ENCODE data around the gene ZNF552.
"Not testable (repeated sequence)": the region's sequence is repeated elsewhere in the genome, so short reads cannot be mapped to it uniquely, and the experiment has no call there.

ZNF552 gene

GRCh38 chr19:57814505-57815246, at the start of gene ZNF552:
TSS of gene ZNF552 (minus strand) at chr19:57814913. CDS start at chr19:57814743, 170 bp downstream.
- DNase-seq (ENCODE audit: low read depth, low spot score), result peak; percentile 95

DNA sequence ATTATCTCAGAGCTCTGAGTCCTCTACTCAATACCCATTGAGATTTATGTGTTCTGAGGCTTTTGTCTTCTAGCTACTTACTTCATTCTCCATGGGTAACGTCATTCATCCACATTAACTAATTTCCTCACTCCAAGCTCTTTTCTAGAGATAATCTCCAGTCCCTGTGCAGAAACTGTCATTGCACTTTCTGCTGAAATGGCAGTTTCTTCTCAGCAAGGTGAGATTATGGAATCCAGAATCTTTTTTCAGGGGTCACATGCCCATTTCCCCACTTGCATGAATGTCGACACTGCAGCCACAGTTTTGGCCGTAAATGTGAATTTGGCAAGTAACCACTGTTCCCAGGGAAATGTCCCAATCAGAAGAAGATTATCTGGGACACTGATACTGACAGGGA, 47.6 kb upstream of the ZNF552 start:
- not testable (repeated sequence) for DNase-seq (ENCODE audit: low read depth, low spot score)

DNA sequence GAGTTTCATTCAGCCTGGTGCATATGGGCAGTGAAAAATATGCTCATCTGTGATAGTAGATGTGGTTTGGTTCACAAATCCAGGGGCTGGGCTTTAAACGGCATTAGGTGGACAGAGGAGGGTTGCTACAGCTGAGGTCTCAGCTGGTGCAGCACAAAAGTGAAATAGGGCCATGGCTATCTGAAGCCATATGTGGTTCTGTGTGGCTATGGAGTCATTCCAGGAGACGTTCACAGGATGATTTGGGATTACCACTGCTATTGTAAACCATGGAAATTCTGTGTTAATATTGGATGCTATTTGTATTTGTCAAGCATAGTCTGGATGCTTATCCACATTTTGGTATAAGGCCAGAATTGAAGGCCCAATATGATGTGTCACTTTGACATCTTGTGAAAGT, 39.4 kb upstream of the ZNF552 start:
- DNase-seq (ENCODE audit: low read depth, low spot score), result not testable (repeated sequence)

DNA sequence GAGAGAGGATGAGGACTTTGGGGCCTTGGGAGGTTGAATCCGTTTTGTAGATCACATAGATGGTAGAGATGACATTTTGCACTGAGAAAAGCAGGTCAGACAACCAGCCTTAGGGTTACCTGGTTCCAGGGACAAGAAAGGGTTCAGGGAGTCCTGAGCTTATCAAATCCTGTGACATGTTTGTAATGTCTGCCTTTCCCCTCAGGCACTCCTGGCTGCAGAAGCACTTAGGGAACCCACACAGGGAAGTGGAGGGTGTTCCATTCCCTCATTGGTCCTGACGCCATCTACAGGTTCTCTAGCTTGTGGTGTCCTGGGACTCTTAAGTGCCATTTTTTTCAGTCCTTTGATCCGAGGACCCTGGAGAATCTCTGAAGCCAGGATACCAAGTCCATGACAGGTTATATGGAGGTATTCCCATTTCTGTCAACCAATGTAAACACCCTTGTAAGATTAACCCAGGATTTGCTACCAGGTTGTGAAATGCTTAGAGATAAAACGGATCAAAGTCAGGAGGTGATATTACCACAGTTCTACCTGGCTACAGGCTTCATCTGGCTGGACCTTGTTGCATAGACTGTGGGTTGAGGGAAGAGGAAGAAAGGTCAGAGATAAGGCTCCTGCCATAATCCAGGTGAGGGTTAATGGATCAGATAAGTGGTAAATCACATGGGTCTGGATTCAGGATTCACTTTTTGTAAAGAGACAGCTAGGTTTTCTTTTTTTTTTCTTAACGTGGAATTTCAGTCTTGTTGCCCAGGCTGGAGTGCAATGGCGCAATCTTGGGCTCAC, 37.3 kb upstream of the ZNF552 start:
- not testable (repeated sequence) for DNase-seq (ENCODE audit: low read depth, low spot score)

DNA sequence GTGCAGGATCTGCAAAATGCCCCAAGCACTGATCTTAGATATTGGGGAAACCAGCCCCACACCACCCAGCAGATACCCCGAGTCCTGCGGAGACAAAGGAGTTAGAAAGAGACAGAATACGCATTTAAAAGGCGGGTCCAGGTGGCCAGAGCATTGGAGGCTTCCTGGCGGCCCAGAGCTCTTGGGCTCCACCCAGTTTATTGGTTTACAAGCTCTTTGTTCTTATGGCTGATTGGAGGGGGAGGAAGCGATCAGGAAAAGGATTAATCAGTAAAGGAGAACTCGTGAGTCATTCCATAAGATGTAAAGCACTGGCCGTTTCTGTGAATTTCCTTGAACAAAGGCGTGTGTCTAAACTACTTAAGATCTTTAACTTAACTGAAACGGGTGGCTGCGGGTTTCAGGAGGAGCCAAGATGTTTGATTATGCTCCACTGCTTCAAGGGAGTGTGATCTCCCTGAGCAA, 35.9 kb upstream of the ZNF552 start:
- DNase-seq (ENCODE audit: low read depth, low spot score), result peak; percentile 61

DNA sequence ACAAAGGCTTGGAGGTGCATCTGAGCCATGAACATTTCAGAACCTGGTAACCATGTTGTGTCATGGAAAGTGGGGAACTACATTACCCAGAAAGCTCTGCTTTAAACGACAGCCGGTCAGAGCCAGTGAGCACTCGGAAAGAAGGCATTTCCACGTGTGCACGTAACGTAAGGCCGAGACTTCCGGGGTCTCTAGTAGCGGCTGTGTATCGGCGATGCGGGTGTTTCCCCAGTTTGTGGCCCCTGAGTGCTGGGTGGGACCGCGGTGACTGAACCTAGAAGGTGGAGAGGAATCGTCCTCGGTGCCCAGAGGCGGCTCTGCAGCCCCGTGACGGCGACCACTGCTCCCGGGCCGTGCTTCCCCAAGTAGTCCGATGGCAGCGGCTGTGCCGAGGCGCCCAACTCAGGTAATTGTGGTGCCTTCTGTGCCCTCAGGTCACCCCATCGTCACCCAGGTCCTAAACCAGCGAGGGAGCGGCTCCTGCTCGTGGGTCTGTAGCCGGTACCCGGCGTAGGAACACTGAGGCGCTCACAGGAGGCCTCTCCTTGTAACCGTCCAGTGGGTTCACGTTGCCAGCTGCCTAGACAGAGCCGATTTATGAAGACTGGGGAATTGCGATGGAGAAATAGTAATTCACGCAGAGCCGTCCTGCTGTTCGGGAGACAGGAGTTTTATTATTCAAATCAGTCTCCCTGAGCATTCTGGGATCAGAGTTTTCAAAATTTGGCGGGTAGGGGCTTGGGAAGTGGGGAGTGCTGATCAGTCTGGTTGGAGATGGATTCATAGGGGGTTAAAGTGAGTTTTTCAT, 35.2 kb upstream of the ZNF552 start, which contains the start of gene ZNF587:
TSS of gene ZNF587 (plus strand) at position 194 of the 808 bp plus-strand sequence. CDS start at position 374, 180 bp downstream.
- peak; percentile 92 for DNase-seq (ENCODE audit: low read depth, low spot score)

DNA sequence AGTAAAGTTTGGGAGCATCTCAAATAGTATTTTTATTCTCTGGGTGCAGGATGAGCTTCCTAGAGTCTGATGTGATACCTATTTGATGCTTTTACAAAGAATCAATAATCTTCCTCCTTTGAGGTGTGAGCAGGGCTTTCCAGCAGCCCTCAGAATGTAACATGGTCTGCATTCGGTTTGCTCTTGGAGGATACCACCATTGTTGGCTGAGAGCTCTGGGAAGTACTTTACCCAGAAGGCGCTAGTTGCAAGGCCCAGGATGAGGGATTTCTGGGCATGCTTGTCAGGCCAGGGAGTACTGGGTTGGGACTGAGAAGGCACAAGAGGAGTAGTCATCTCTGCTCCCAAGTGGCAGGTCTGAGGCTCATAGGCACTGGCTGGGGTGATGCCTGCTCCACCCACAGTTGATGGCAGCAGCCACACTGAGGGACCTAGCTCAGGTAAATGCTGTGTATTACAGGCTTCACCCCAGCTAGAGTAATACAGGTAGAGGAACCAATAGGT, 34.5 kb upstream of the ZNF552 start:
- not testable (repeated sequence) for DNase-seq (ENCODE audit: low read depth, low spot score)

DNA sequence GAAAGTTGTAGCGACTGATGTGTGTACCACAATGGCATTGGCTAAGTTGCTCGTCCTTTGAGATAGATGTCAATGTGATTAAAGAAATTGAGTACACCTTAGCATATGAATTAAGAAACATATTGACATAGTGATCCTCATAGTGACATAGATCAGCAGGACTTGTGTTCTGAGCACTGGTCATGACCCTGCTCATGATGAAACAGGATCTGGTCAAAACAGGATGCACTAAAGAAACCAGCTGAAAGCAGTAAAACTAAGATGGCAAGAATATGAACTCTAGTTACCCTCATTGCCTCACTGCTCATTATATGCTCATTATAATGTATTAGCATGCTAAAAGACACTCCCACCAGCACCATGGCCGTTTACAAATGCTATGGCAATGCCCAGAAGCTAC, 32.5 kb upstream of the ZNF552 start:
- DNase-seq (ENCODE audit: low read depth, low spot score), result not testable (repeated sequence)

GRCh38 chr19:57841122-57841763, 26.5 kb upstream of the ZNF552 start:
- peak; percentile 21 for DNase-seq (ENCODE audit: low read depth, low spot score)

DNA sequence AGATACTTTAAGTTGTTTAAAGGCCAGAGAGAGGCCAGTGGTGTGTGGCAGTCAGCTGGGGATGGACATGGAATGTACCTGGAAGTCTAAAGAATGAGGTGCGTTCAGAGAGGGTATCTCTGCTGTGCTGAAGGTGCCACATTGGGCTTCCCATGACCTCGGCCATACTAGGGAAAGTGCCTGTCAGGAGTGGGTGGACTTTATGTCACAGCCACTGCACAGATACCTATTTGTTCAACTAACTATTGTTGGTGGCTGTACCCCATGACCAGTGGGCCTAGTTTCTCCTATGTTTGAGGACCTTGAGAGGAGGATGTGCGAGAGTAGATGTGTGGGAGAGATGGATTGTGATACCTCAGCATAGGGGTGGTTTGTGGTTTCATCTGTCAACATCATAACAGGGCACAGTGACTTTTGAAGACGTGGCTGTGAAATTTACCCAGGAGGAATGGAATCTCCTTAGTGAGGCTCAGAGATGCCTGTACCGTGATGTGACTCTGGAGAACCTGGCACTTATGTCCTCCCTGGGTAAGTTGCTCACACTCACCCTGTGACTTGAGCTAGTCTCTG, 24.0 kb upstream of the ZNF552 start:
- not testable (repeated sequence) for DNase-seq (ENCODE audit: low read depth, low spot score)

- not testable (repeated sequence) for DNase-seq (ENCODE audit: low read depth, low spot score)
Observed at GRCh38 chr19:57836991-57837390, 22.3 kb upstream of the ZNF552 start.

DNA sequence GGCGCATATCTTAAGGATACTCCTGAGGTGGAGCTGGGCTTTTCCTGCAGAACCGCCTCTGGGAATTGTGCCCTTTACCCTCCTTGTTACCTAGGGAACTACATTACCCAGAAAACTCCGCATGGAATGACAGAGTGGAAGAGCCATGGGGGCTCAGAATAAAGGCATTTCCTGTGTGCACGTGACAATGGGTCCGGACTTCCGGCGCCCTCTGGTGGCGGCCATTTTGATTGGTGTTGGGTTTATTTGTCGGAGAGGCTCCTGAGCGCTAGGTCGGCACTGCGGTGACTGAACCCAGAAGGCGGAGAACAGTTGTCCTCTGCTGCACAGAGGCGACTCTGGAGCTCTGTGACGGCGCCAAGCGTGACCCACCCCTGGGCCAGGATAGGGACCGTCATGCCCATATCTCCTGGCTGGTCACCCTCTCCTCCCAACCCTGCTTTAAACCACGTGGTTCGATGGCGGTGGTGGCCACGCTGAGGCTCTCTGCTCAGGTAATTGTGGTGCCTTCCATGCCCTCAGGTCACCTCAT, 15.4 kb upstream of the ZNF552 start, which contains the start of gene ZNF587B:
TSS of gene ZNF587B (plus strand) at position 229 of the 532 bp plus-strand sequence. CDS start at position 459, 230 bp downstream.
- DNase-seq (ENCODE audit: low read depth, low spot score), result peak; percentile 79

DNA sequence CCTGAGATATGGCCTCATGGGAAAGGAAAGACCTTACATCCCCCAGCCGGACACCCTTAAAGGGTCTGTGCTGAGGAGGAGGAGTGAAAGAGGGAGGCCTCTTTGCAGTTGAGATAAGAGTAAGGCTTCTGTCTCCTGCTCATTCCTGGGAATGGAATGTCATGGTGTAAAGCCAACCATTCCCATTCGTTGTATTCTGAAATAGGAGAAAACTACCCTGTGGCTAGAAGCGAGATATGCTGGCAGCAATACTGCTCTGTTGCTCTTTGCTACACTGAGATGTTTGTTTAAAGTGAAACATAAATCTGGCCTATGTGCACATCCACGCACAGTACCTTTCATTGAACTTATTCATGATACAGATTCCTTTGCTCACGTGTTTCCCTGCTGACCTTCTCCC, 14.6 kb upstream of the ZNF552 start:
- no peak for DNase-seq (ENCODE audit: low read depth, low spot score)

DNA sequence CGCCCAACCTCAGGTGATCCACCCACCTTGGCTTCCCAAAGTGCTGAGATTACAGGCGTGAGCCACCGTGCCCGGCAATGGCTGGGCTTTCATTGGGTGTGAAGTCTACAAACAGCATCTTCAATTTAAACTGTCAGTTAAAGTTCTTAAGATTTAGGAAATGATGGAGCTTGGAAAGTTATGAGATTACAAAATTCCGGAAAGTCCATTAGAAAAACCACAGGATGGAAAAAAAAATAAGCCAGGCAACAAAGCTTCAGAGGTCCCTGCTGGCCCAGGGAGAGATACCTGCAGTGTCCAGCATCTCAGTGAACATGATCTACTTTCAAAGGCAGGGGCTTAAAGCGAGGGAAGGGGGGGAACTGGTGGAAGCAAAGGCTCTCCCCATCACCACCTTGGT, 10.8 kb upstream of the ZNF552 start:
- DNase-seq (ENCODE audit: low read depth, low spot score), result no peak

DNA sequence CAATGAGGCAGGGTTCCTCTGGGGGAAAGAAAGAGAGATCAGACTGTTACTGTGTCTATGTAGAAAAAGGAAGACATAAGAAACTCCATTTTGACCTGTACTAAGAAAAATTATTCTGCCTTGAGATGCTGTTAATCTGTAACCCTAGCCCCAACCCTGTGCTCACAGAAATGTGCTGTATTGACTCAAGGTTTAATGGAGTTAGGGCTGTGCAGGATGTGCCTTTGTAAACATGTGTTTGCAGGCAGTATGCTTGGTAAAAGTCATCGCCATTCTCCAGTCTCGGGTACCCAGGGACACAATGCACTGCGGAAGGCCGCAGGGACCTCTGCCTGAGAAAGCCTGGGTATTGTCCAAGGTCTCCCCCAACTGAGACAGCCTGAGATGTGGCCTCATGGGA, 8.9 kb upstream of the ZNF552 start:
- not testable (repeated sequence) for DNase-seq (ENCODE audit: low read depth, low spot score)

- DNase-seq (ENCODE audit: low read depth, low spot score), result not testable (repeated sequence)
Observed at GRCh38 chr19:57823155-57823554, 8.4 kb upstream of the ZNF552 start.

DNA sequence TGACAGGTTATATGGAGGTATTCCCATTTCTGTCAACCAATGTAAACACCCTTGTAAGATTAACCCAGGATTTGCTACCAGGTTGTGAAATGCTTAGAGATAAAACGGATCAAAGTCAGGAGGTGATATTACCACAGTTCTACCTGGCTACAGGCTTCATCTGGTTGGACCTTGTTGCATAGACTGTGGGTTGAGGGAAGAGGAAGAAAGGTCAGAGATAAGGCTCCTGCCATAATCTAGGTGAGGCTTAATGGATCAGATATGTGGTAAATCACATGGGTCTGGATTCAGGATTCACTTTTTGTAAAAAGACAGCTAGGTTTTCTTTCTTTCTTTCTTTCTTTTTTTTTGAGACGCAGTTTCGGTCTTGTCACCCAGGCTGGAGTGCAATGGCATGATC, 6.8 kb upstream of the ZNF552 start:
- DNase-seq (ENCODE audit: low read depth, low spot score), result not testable (repeated sequence)

GRCh38 chr19:57821095-57821494, 6.4 kb upstream of the ZNF552 start:
- not testable (repeated sequence) for DNase-seq (ENCODE audit: low read depth, low spot score)

DNA sequence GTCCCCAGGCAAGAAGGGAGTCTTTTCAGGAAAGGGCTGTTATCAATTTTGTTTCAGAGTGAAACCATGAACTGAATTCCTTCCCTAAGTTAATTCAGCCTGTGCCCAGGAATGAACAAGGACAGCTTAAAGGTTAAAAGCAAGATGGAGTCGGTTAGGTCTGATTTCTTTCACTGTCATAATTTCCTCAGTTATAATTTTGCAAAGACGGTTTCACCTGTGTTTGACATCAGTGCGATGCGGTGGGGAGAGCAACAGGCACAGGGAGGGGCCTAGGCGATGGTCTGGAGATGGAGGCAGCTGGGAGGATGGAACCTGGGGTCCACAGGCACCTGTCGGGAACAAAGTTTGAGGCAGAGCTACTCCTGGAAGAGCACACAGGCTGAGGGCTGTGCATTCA, 5.9 kb upstream of the ZNF552 start:
- DNase-seq (ENCODE audit: low read depth, low spot score), result no peak

DNA sequence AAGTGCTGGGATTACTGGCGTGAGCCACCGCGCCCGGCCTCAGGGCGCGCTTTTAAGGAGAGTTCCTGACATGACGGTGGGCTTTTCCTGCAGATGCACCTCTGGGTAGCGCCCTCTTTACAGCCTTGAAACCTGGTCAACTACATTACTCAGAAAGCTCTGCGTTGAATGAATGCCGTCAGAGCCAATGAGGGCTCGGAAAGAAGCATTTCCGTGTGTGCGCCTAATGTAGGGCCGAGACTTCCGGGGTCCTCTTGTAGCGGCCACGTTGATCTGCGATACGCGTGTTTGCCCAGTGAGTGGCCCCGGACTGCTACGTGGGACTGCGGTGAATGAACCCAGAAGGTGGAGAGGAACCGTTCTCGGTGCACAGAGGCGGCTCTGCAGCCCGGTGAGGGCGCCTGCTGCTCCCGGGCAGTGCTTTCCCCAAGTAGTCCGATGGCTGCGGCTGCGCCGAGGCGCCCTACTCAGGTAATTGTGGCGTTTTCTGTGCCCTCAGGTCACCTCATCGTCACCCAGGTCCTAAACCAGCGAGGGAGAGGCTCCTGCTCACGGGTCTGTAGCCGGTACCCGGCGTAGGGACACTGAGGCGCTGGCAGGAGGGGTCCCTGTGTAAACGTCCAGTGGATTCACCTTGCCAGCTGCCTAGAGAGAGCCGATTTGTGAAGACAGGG, 4.9 kb upstream of the ZNF552 start:
- peak; percentile 96 for DNase-seq (ENCODE audit: low read depth, low spot score)
